ENCODE results near the gene SENP1. TPM values are rescaled to one million over a fixed set of nuclear protein-coding genes. Genes with fewer than 3 reads are reported as not detected.

Gene SENP1
- total RNA-seq = 15.1 TPM

- H3K27ac ChIP-seq (ENCODE audit: low read depth, low read length) = peak within 1 kb of the TSS; percentile 96
- peaks cover 19 to 23% (median 22%) of the 10 kb centered on the region in 3 donors for H3K4me1 ChIP-seq (ENCODE audit: control insufficient read depth in 3 of 3, insufficient read depth in 3 of 3, low read length in 3 of 3)
- peak within 1 kb of the TSS; percentile 93 to 97 (median 94) for H3K4me3 ChIP-seq (ENCODE audit: low read length in 3 of 3)
- peak within 1 kb of the TSS; percentile 93 to 97 (median 95) for H3K9ac ChIP-seq (ENCODE audit: low read depth in 1 of 3, low read length in 3 of 3)
- no peaks in the 10 kb centered on the region for H3K36me3 ChIP-seq (ENCODE audit: control insufficient read depth in 3 of 3, insufficient read depth in 3 of 3, low read length in 3 of 3)
- no peaks in the 10 kb centered on the region for H3K27me3 ChIP-seq (ENCODE audit: control insufficient read depth in 3 of 3, insufficient read depth in 3 of 3, low read length in 3 of 3)
- H3K9me3 ChIP-seq (ENCODE audit: control insufficient read depth in 3 of 3, low read length in 3 of 3) = no peaks in the 10 kb centered on the region
Measured at GRCh38 chr12:48105867-48106680, at the start of gene SENP1. Gene SENP1 (minus strand): TSS chr12:48106079. CDS start chr12:48101472, 4,607 bp downstream.

GRCh38 chr12:48151103-48151771 is 45.4 kb upstream of the SENP1 start:
- H3K4me1 ChIP-seq (ENCODE audit: control insufficient read depth in 3 of 3, insufficient read depth in 3 of 3, low read length in 3 of 3) = peaks cover 37 to 57% (median 43%) of the 10 kb centered on the region in 3 donors
- no peaks in the 10 kb centered on the region for H3K9me3 ChIP-seq (ENCODE audit: control insufficient read depth in 3 of 3, low read length in 3 of 3)
- H3K9ac ChIP-seq (ENCODE audit: low read depth in 1 of 3, low read length in 3 of 3) = peak overlapping the region in 2 of 3 donors; percentile 26 to 32
- peak overlapping the region in 1 of 3 donors; percentile 12 for H3K4me3 ChIP-seq (ENCODE audit: low read length in 3 of 3)
- peak overlapping the region; percentile 83 for H3K27ac ChIP-seq (ENCODE audit: low read depth, low read length)
- no peaks in the 10 kb centered on the region for H3K27me3 ChIP-seq (ENCODE audit: control insufficient read depth in 3 of 3, insufficient read depth in 3 of 3, low read length in 3 of 3)
- peaks cover 40 to 55% (median 42%) of the 10 kb centered on the region in 3 donors for H3K36me3 ChIP-seq (ENCODE audit: control insufficient read depth in 3 of 3, insufficient read depth in 3 of 3, low read length in 3 of 3)

GRCh38 chr12:48145981-48146380 is 40.1 kb upstream of the SENP1 start:
- Histone ChIP-seq H3K9me3 (ENCODE audit: control insufficient read depth in 3 of 3, low read length in 3 of 3) (no peaks in the 10 kb centered on the region), H3K27ac (ENCODE audit: low read depth, low read length) (no peak overlapping the region)

GRCh38 chr12:48143898-48144297 is 38.0 kb upstream of the SENP1 start:
- Histone ChIP-seq H3K4me1 (ENCODE audit: control insufficient read depth in 3 of 3, insufficient read depth in 3 of 3, low read length in 3 of 3) (peaks cover 14 to 38% (median 28%) of the 10 kb centered on the region in 3 donors), H3K9me3 (ENCODE audit: control insufficient read depth in 3 of 3, low read length in 3 of 3) (no peaks in the 10 kb centered on the region), H3K4me3 (ENCODE audit: low read length in 3 of 3) (no peak overlapping the region), H3K27ac (ENCODE audit: low read depth, low read length) (no peak overlapping the region), H3K27me3 (ENCODE audit: control insufficient read depth in 3 of 3, insufficient read depth in 3 of 3, low read length in 3 of 3) (no peaks in the 10 kb centered on the region), H3K9ac (ENCODE audit: low read depth in 1 of 3, low read length in 3 of 3) (no peak overlapping the region), H3K36me3 (ENCODE audit: control insufficient read depth in 3 of 3, insufficient read depth in 3 of 3, low read length in 3 of 3) (peaks cover 89 to 93% (median 91%) of the 10 kb centered on the region in 3 donors)

More at GRCh38 chr12:48145981-48146380, 40.1 kb upstream of the SENP1 start:
- Histone ChIP-seq H3K4me1 (ENCODE audit: control insufficient read depth in 3 of 3, insufficient read depth in 3 of 3, low read length in 3 of 3) (peaks cover 28 to 48% (median 41%) of the 10 kb centered on the region in 3 donors), H3K9ac (ENCODE audit: low read depth in 1 of 3, low read length in 3 of 3) (no peak overlapping the region), H3K36me3 (ENCODE audit: control insufficient read depth in 3 of 3, insufficient read depth in 3 of 3, low read length in 3 of 3) (peaks cover 83 to 93% (median 91%) of the 10 kb centered on the region in 3 donors), H3K4me3 (ENCODE audit: low read length in 3 of 3) (no peak overlapping the region), H3K27me3 (ENCODE audit: control insufficient read depth in 3 of 3, insufficient read depth in 3 of 3, low read length in 3 of 3) (no peaks in the 10 kb centered on the region)

GRCh38 chr12:48142818-48143674 is 37.2 kb upstream of the SENP1 start:
- Histone ChIP-seq H3K27ac (ENCODE audit: low read depth, low read length) (no peak overlapping the region), H3K36me3 (ENCODE audit: control insufficient read depth in 3 of 3, insufficient read depth in 3 of 3, low read length in 3 of 3) (peaks cover 89 to 95% (median 94%) of the 10 kb centered on the region in 3 donors), H3K27me3 (ENCODE audit: control insufficient read depth in 3 of 3, insufficient read depth in 3 of 3, low read length in 3 of 3) (no peaks in the 10 kb centered on the region), H3K9ac (ENCODE audit: low read depth in 1 of 3, low read length in 3 of 3) (no peak overlapping the region), H3K9me3 (ENCODE audit: control insufficient read depth in 3 of 3, low read length in 3 of 3) (no peaks in the 10 kb centered on the region), H3K4me1 (ENCODE audit: control insufficient read depth in 3 of 3, insufficient read depth in 3 of 3, low read length in 3 of 3) (peaks cover 11 to 33% (median 25%) of the 10 kb centered on the region in 3 donors), H3K4me3 (ENCODE audit: low read length in 3 of 3) (no peak overlapping the region)

GRCh38 chr12:48135027-48135426 is 29.1 kb upstream of the SENP1 start:
- no peaks in the 10 kb centered on the region for H3K9me3 ChIP-seq (ENCODE audit: control insufficient read depth in 3 of 3, low read length in 3 of 3)
- H3K27me3 ChIP-seq (ENCODE audit: control insufficient read depth in 3 of 3, insufficient read depth in 3 of 3, low read length in 3 of 3) = no peaks in the 10 kb centered on the region
- peaks cover 81 to 89% (median 83%) of the 10 kb centered on the region in 3 donors for H3K36me3 ChIP-seq (ENCODE audit: control insufficient read depth in 3 of 3, insufficient read depth in 3 of 3, low read length in 3 of 3)
- no peak overlapping the region for H3K27ac ChIP-seq (ENCODE audit: low read depth, low read length)
- H3K4me3 ChIP-seq (ENCODE audit: low read length in 3 of 3) = no peak overlapping the region
- H3K4me1 ChIP-seq (ENCODE audit: control insufficient read depth in 3 of 3, insufficient read depth in 3 of 3, low read length in 3 of 3) = peaks cover 19 to 59% (median 23%) of the 10 kb centered on the region in 3 donors
- H3K9ac ChIP-seq (ENCODE audit: low read depth in 1 of 3, low read length in 3 of 3) = no peak overlapping the region

- no peak overlapping the region for H3K4me3 ChIP-seq (ENCODE audit: low read length in 3 of 3)
- peaks cover 77 to 85% (median 77%) of the 10 kb centered on the region in 3 donors for H3K36me3 ChIP-seq (ENCODE audit: control insufficient read depth in 3 of 3, insufficient read depth in 3 of 3, low read length in 3 of 3)
- no peaks in the 10 kb centered on the region for H3K27me3 ChIP-seq (ENCODE audit: control insufficient read depth in 3 of 3, insufficient read depth in 3 of 3, low read length in 3 of 3)
- peak overlapping the region; percentile 94 for H3K27ac ChIP-seq (ENCODE audit: low read depth, low read length)
- no peaks in the 10 kb centered on the region for H3K9me3 ChIP-seq (ENCODE audit: control insufficient read depth in 3 of 3, low read length in 3 of 3)
- H3K9ac ChIP-seq (ENCODE audit: low read depth in 1 of 3, low read length in 3 of 3) = peak overlapping the region in 1 of 3 donors; percentile 17
- H3K4me1 ChIP-seq (ENCODE audit: control insufficient read depth in 3 of 3, insufficient read depth in 3 of 3, low read length in 3 of 3) = peaks cover 33 to 78% (median 34%) of the 10 kb centered on the region in 3 donors
Measured at GRCh38 chr12:48132826-48133225, 26.9 kb upstream of the SENP1 start.

GRCh38 chr12:48131517-48131916 is 25.6 kb upstream of the SENP1 start:
- Histone ChIP-seq H3K9me3 (ENCODE audit: control insufficient read depth in 3 of 3, low read length in 3 of 3) (no peaks in the 10 kb centered on the region), H3K4me1 (ENCODE audit: control insufficient read depth in 3 of 3, insufficient read depth in 3 of 3, low read length in 3 of 3) (peaks cover 36 to 81% (median 39%) of the 10 kb centered on the region in 3 donors), H3K27ac (ENCODE audit: low read depth, low read length) (peak overlapping the region; percentile 94), H3K4me3 (ENCODE audit: low read length in 3 of 3) (no peak overlapping the region), H3K27me3 (ENCODE audit: control insufficient read depth in 3 of 3, insufficient read depth in 3 of 3, low read length in 3 of 3) (no peaks in the 10 kb centered on the region), H3K9ac (ENCODE audit: low read depth in 1 of 3, low read length in 3 of 3) (peak overlapping the region in 1 of 3 donors; percentile 55), H3K36me3 (ENCODE audit: control insufficient read depth in 3 of 3, insufficient read depth in 3 of 3, low read length in 3 of 3) (peaks cover 72 to 80% (median 76%) of the 10 kb centered on the region in 3 donors)

GRCh38 chr12:48129376-48129775 is 23.5 kb upstream of the SENP1 start:
- Histone ChIP-seq H3K9me3 (ENCODE audit: control insufficient read depth in 3 of 3, low read length in 3 of 3) (no peaks in the 10 kb centered on the region), H3K27ac (ENCODE audit: low read depth, low read length) (peak overlapping the region; percentile 94), H3K36me3 (ENCODE audit: control insufficient read depth in 3 of 3, insufficient read depth in 3 of 3, low read length in 3 of 3) (peaks cover 58 to 68% (median 68%) of the 10 kb centered on the region in 3 donors), H3K9ac (ENCODE audit: low read depth in 1 of 3, low read length in 3 of 3) (peak overlapping the region in 1 of 3 donors; percentile 26), H3K4me1 (ENCODE audit: control insufficient read depth in 3 of 3, insufficient read depth in 3 of 3, low read length in 3 of 3) (peaks cover 36 to 72% (median 39%) of the 10 kb centered on the region in 3 donors), H3K4me3 (ENCODE audit: low read length in 3 of 3) (peak overlapping the region; percentile 2 to 40 (median 15)), H3K27me3 (ENCODE audit: control insufficient read depth in 3 of 3, insufficient read depth in 3 of 3, low read length in 3 of 3) (no peaks in the 10 kb centered on the region)

All from skeletal muscle tissue (tissue), 4 donors.